ENCODE results near the gene SERPINE3.

The SERPINE3 gene

GRCh38 chr13:51329606-51330005 lies 9.9 kb upstream of the SERPINE3 start:
- no peak for DNase-seq

- no peak for DNase-seq
Observed at GRCh38 chr13:51330791-51331190, 8.7 kb upstream of the SERPINE3 start.

DNA sequence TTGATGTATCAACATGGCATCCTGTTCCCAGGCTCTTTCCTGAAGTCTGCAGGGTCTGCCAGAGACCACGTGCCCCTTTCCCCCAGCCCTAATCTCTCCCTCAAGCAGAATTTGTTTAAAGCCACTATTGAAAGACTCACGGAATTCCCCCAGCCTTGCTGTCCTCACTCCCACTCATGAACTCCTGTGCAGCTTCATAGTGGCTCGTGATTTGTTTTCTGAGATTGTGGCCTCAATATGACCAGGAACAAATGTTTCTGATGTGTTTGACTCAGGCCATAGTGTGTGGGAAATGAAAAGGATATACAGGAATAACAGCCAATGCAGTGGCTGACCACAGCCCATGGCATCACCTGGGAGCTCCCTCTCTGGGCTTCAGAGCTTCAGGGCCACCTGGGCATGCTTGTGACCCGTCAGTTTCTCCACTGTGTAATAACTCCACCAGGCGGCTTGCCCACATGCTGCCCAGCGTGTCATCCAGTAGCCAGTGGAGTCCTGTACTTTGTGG lies 8.1 kb upstream of the SERPINE3 start:
- no peak for DNase-seq

DNA sequence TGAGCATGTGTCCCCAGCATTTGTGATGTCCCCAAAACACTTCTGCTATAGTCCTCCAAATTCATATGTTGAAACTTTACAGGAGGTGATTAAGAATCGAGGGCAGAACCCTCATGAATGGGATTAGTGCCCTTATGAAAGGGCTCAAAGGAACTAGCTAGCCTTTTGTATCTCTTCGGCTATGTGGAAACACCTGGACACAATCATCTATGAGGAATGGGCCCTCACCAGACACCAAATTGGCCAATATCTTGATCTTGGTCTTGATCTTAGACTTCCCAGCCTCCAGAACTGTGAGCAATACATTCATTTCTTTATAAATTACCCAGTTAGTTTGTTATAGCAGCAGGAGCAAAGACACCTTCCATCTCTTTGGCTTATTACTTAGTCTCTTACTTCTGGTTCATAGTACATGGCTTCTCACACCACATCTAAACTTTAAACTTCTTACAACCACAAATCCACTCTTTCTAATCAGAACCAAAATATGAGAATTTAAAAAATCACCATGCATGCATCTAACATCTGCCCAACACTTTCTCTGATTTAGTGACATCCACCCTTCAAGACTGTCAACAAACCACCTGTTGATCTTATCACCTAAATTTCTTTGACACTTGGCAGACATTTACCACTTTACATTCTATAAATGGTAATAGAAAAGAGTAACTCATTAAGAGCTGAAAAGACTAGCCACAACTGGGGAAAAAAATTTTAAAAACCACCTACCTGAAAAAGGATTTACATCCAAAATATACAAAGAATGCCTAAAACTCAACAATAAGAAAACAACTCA lies 6.7 kb upstream of the SERPINE3 start:
- no peak for DNase-seq

DNA sequence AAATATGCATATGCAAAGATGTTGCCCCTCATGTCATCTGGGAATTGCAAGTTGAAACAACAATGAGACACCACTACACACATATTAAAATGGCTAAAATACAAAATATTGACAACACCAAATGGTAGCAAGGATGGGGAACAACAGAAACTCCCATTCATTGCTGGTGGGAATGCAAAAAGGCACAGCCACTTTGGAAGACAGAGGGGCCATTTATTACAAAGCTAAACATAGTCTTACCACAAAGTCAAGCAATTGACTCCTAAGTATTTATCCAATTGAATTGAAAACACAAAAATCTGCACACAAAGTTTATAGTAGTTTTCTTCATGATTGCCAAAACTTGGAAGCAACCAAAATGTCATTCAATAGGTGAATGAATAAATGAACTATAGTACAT lies 6.1 kb upstream of the SERPINE3 start:
- DNase-seq, result no peak

DNA sequence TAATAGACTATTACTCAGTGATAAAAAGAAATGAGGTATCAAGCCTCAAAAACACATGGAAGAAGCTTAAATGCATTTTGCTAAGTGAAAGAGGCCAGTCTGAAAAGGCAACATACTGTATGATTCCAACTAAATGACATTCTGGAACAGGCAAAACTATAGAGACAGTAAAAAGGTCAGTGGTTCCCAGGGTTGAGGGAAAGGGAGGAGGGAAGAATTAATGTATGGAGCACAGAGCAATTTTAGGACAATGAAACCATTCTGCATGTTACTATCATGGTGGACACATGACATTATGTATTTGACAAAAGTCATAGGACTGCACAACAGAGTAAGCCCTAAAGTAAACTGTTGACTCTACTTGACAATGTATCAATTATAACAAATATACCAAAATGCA lies 5.7 kb upstream of the SERPINE3 start:
- no peak for DNase-seq

DNA sequence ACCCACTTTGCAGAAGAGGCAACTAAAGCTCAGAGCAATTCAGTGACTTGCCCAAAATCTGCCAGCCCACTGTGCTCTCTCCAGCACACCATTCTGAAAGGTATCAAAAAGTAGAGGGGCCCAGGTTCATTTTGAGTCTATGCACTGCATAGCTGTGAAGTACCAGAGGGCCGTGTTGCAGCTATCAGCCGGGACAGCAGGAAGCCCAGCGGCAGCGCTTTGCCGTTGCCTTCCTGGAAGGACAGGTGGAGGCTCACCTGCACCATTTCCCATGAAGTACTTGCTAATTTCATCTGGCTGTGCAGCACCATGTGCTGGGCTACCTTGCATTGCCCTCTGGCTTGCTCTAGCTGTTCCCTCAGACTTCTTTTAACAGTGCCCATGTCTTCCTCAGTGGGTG lies 2.7 kb upstream of the SERPINE3 start:
- no peak for DNase-seq

GRCh38 chr13:51339952-51340732 lies 651 bp downstream of the SERPINE3 start:
- no peak for DNase-seq

DNA sequence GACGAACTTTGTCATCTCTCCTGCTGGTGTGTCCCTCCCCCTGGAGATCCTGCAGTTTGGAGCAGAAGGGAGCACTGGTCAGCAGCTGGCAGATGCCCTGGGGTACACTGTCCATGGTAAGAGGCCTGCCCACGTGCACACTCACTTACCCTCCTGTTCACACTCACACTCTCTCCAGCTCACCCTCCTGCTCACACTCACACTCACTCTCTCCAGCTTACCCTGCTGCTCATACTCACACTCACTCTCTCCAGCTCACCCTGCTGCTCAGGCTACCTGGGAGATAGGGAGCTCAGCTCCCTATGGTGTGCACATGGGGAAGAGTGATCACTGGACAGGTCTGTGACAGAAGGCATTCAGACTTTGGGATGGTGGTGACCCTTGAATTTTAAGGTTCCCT lies 1.7 kb downstream of the SERPINE3 start:
- DNase-seq, result no peak

- no peak for DNase-seq
Observed at GRCh38 chr13:51341791-51342190, 2.3 kb downstream of the SERPINE3 start.

- DNase-seq, result no peak
Observed at GRCh38 chr13:51342706-51343105, 3.2 kb downstream of the SERPINE3 start.

DNA sequence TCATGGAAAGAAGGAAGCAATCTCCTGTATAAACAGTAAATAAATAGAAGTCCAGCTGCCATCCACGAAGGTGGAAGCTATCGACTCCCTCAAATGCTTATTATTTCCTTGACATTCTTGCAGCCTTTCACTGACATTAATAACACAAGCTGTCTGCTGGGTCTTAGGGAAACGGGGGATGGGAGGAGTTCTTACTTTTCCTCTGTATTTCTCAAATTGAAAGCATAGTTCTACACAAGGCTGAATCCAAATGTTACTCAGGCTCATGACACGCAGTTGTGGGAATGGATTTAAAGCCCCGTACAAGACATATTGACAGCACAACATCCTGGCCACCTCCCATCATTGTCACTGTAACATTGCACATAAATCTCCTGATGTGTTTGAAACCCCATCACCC lies 4.0 kb downstream of the SERPINE3 start:
- DNase-seq, result no peak

GRCh38 chr13:51346397-51346796 lies 6.9 kb downstream of the SERPINE3 start:
- DNase-seq, result no peak

DNA sequence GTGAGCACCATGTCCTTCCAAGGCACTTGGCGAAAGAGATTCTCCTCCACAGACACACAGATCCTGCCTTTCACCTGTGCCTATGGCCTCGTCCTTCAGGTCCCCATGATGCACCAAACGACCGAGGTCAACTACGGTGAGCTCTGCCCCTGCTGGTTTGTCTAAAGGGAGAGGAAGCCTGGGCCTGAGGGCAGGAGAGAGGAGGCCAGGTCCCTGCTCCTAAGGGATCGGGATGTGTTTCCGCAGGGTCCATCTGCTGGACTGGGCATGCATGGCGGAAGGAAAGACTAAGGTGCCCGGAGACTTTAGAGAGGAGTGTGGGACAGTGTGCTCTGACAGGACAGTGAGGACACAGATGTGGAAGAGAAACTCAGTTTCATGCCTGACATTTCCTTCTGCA lies 7.6 kb downstream of the SERPINE3 start:
- DNase-seq, result no peak

DNA sequence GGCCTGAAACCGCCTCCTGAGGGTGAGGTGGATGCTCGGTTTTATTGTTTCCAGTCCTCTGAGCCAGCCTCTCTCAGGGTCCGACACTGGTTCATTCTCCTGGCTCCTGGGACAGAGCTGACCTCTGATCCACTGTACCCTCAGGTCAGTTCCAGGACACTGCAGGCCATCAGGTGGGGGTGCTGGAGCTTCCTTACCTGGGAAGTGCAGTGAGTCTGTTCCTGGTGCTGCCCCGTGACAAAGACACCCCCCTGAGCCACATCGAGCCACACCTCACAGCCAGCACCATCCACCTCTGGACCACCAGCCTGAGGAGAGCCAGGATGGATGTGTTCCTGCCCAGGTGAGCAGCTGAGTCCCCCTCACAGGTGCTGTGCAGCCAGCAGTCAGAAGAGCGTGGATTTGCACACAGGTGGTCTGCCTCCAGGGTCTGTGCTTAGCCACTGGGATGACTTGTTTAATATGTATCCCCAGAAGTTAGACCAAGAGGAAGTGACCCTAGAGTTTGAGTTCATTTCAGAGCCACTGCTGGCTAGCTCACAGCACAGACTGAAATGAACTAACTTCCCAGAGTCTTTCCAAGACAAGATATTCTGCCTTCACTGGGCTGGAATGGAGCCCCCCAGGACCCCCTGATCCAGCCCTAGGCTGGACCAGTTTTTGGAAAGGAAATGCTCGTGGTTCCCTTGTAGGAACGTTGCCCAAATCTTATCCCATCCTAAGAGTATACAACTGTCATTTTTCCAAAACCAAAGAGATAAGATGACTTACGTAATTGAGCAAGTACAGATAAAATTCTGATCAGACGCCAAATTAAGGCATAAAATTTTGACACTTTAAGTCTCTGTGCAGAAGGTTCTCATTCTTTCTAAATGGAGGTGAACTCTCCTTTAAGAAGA lies 8.8 kb downstream of the SERPINE3 start:
- DNase-seq, result no peak

- no peak for DNase-seq
Observed at GRCh38 chr13:51349016-51349415, 9.5 kb downstream of the SERPINE3 start.

DNA sequence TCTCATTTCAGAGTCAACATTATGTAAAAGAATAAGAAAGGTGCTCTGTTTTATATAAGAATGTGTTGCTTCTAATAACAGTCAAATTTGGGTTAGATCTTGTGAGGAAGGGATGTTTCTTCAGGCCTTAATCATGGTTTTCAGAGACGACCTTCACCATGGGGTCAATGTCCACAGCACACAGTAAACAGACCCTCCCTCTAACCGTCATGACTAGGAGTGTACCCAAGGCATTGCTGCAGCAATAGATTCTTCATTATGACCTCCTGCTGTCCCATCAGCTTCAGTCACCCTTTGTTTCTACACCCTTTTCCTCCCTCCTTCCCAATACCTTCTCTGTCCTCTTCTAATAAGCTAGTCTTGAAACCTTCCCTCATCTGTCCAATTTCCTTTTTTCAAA lies 15.7 kb downstream of the SERPINE3 start:
- DNase-seq, result no peak

- DNase-seq, result no peak
Observed at GRCh38 chr13:51357928-51358595, 18.6 kb downstream of the SERPINE3 start.

DNA sequence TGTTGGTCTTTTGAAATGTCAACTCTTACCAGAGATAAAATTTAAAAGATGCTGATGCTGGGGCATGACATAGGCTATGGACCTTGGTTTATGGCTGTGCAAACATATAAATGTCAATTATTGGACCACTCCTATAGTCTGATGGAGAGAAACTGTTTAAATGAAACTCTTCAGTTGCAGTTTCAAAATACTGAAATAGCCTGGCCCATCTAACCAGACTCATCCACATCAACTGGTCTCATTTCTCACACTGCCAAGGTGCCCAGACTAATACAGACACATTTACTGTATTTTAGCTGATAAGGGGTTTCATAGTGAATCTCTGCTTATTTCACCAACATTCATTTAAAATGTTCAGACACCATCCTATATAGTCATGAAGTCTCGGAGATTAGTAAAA lies 19.9 kb downstream of the SERPINE3 start:
- DNase-seq, result no peak

GRCh38 chr13:51360489-51360888 lies 21.0 kb downstream of the SERPINE3 start:
- no peak for DNase-seq

DNA sequence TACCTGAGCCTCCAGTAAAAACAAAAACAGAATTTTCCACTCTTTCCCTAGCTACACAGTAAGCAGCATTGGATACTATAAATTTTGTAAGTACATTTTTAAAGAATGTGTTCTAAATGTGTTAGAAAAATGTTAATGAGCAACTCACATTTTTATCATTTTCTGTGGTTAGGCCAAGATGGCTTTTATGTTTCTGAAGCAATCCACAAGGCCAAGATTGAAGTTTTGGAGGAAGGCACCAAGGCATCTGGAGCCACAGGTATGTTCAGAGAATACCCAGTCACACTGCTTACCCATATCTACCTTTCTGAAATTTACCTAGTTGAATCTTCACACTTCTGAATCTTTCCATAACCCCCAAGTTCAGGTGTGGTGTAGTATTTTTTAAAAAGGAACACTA lies 21.6 kb downstream of the SERPINE3 start:
- no peak for DNase-seq

- no peak for DNase-seq
Observed at GRCh38 chr13:51363625-51364024, 24.1 kb downstream of the SERPINE3 start.
